HCEC 1CT (cell line): ENCODE results near the gene SLC9A9.
"Not testable (repeated sequence)": the region's sequence is repeated elsewhere in the genome, so short reads cannot be mapped to it uniquely, and the experiment has no call there.

Experiments
- DNase-seq: peaks from one replicate; pipeline ENCODE4 v3.0.0-alpha.2; 2017

The SLC9A9 gene

GRCh38 chr3:143306407-143306806, 541.9 kb downstream of the SLC9A9 start:
- no peak for DNase-seq

GRCh38 chr3:143302638-143303171, 545.6 kb downstream of the SLC9A9 start:
- peak; percentile 88 for DNase-seq

- no peak for DNase-seq
Observed at GRCh38 chr3:143301031-143301901, 547.0 kb downstream of the SLC9A9 start.

GRCh38 chr3:143298886-143299535, 549.3 kb downstream of the SLC9A9 start:
- DNase-seq: no peak

GRCh38 chr3:143298380-143298779, 549.9 kb downstream of the SLC9A9 start:
- no peak for DNase-seq

GRCh38 chr3:143295201-143296080, 552.8 kb downstream of the SLC9A9 start:
- no peak for DNase-seq

GRCh38 chr3:143294188-143294587, 554.1 kb downstream of the SLC9A9 start:
- no peak for DNase-seq

GRCh38 chr3:143291836-143292447, 556.3 kb downstream of the SLC9A9 start:
- no peak for DNase-seq

GRCh38 chr3:143288944-143289343, 559.3 kb downstream of the SLC9A9 start:
- DNase-seq: no peak

- no peak for DNase-seq
Observed at GRCh38 chr3:143287403-143287802, 560.9 kb downstream of the SLC9A9 start.

- no peak for DNase-seq
Observed at GRCh38 chr3:143286392-143287010, 561.8 kb downstream of the SLC9A9 start.

- peak; percentile 41 for DNase-seq
Observed at GRCh38 chr3:143283432-143284128, 564.7 kb downstream of the SLC9A9 start.

- no peak for DNase-seq
Observed at GRCh38 chr3:143280984-143281383, 567.3 kb downstream of the SLC9A9 start.

- DNase-seq: not testable (repeated sequence)
Observed at GRCh38 chr3:143279567-143279966, 568.7 kb downstream of the SLC9A9 start.

GRCh38 chr3:143278721-143279120, 569.5 kb downstream of the SLC9A9 start:
- DNase-seq: no peak

GRCh38 chr3:143277531-143277930, 570.7 kb downstream of the SLC9A9 start:
- no peak for DNase-seq

GRCh38 chr3:143276592-143276991, 571.7 kb downstream of the SLC9A9 start:
- no peak for DNase-seq

GRCh38 chr3:143273975-143274690, 574.1 kb downstream of the SLC9A9 start:
- no peak for DNase-seq

- no peak for DNase-seq
Observed at GRCh38 chr3:143271136-143271535, 577.1 kb downstream of the SLC9A9 start.

- DNase-seq: no peak
Observed at GRCh38 chr3:143269741-143270140, 578.5 kb downstream of the SLC9A9 start.

- DNase-seq: peak; percentile 64
Observed at GRCh38 chr3:143267989-143268388, 580.3 kb downstream of the SLC9A9 start.
